GM18907 (cell line): Measurements from ENCODE around the gene LSM8.
"Not testable (repeated sequence)": the region's sequence is repeated elsewhere in the genome, so short reads cannot be mapped to it uniquely, and the experiment has no call there.

Experiments
- ATAC-seq: cut with Tn5 transposase; IDR thresholded peaks from one replicate; pipeline ENCODE4 v1.9.1; 2021; ENCODE audit warnings: mild to moderate bottlenecking, moderate library complexity; ENCODE audit not compliant: unreplicated experiment

The LSM8 gene

DNA sequence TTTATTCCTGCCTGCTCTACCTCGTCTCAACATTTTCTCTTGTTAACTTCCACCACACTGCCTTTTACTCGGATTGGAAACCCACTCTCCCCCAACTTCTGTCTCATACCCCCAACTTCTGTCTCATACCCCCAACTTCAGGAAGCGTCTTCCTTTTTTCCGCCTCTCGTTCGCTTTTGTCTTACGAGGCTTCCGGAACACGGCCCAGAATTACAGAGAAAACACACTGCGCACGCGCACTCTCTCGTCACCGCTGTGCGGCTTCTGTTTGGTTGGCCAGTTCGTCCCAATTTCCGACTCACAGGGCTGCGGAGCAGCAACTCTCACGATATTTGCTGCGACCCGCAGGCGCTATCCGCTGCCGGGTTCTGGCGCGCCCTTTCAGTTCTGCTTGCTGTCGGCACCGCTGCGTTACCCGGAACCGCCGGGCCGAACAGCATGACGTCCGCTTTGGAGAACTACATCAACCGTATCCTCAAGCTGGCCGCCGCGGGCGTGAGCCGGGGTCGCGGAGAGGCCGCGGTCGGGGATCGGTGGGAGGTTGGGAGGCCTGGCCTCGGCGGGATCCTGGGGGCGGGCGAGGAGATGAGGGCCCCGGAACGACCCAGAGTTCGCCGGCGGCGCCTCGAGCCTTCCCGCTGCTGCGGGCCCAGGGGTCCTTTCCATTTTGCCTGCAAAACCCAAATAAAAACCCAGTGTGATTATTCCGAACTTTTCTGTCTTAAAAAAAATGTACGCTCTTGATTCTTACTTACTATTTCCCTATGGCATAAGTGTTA lies at the start of gene LSM8:
TSS of gene LSM8 (plus strand) at position 379 of the 779 bp plus-strand sequence. CDS start at position 439, 60 bp downstream.
- ATAC-seq = peak; percentile 98

DNA sequence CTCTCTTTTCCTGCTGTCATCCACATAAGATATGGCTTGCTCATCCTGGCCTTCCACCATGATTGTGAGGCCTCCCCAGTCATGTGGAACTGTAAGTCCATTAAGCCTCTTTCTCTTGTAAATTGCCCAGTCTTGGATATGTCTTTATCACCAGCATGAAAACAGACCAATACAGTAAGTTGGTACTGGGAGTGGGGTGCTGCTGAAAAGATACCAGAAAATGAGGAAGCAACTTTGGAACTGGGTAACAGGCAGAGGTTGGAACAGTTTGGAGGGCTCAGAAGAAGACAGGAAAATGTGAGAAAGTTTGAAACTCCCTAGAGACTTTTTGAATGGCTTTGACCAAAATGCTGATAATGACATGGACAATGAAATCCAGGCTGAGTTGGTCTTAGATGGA lies 49.5 kb upstream of the LSM8 start:
- ATAC-seq = not testable (repeated sequence)

GRCh38 chr7:118140468-118140867 lies 43.5 kb upstream of the LSM8 start:
- no peak for ATAC-seq

GRCh38 chr7:118142012-118142411 lies 42.0 kb upstream of the LSM8 start:
- ATAC-seq = no peak

GRCh38 chr7:118148930-118149329 lies 35.0 kb upstream of the LSM8 start:
- peak; percentile 74 for ATAC-seq

DNA sequence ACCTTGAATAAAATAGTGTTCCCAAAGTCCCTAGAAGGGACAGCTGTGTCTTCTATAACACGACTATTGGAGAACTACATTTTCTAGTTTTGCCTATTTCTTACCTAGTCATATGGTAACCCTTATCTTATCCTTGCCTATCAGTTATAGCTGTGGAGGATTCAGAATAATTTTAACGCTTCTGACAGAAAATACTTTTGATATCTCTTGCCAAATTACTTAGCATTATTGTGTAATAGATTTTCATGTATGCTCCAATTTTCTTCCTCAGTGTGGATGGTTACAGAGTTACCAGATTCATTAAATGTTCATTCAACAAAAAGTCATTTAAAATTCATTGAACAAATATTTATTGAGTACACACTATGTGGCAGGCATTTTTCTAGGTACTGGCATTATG lies 34.6 kb upstream of the LSM8 start:
- ATAC-seq = no peak

DNA sequence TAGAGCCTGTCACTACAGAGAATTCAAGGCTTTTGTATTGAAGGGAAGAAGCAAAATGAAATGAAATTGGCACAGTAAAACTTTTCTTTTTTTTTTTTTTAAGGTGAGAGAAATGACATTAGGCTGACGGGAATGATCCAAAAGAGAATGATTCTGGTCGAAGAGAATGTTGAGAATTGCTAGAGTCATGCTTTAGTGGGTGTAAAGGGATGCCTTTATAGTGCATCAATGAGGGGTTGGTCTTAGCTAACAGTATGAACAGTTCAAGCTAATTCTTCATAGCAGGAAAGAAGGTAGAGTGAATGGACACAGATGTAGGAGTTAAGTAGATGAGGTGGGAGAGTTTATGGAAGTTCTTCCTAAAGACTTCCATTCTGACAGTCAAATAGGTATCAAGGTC lies 32.3 kb upstream of the LSM8 start:
- no peak for ATAC-seq

DNA sequence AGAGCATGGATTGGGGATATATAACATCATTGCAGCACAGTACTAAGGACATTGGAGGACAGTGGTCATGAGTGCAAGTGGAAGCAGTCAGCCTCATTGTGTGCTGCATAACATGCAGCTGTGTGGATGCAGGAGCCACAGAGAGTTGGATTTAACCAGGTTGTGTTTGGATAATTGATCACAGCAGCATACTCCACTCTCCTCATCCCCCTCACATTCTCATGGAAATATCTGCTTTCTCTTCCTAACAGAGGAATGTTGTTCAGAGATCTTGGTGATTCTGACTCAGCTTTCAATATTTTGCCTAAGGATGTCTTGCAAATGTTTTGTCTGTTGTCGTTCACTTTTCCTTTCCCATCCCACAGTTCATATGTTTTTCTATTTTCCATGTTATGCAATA lies 31.8 kb upstream of the LSM8 start:
- ATAC-seq = no peak

DNA sequence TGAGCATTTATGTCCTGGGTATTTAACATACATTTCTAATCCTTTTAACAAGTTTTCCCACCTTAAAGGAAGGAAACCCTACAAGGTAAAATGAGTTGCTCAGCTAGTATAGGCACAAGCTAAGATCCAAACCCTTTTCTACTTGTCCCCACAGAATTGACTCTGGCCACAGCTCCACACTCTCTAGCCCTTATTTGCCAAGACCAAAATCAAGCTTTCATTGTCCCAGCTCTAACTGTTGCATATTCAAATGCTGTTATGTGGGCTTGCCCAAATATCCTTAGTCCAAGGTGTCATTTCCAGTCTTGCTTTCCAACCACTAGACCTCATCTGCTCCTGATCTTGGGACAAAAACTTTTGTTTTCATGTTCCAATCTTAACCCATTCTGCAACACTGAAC lies 31.3 kb upstream of the LSM8 start:
- ATAC-seq = no peak

GRCh38 chr7:118153551-118154177 lies 30.3 kb upstream of the LSM8 start:
- ATAC-seq = peak; percentile 48

- no peak for ATAC-seq
Observed at GRCh38 chr7:118158766-118159165, 25.2 kb upstream of the LSM8 start.

- ATAC-seq = no peak
Observed at GRCh38 chr7:118169146-118169545, 14.8 kb upstream of the LSM8 start.

- ATAC-seq = no peak
Observed at GRCh38 chr7:118175740-118176139, 8.2 kb upstream of the LSM8 start.

DNA sequence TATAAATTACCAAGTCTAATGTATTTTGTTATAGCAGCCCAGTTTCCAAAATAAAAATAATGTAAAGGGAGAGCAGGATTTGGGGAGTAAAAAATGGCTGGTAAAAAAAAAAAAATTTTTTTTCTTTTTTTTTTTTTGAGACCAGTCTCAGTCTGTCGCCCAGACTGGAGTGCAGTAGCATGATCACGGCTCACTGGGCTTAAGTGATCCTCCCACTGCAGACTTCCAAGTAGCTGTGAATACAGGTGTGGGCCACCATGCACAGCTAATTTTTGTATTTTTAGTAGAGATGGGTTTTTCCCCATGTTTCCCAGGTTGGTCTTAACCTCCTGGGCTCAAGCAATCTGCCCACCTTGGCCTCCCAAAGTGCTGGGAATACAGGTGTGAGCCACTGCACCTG lies 4.8 kb upstream of the LSM8 start:
- no peak for ATAC-seq

- no peak for ATAC-seq
Observed at GRCh38 chr7:118182593-118183427, 1.2 kb upstream of the LSM8 start.

DNA sequence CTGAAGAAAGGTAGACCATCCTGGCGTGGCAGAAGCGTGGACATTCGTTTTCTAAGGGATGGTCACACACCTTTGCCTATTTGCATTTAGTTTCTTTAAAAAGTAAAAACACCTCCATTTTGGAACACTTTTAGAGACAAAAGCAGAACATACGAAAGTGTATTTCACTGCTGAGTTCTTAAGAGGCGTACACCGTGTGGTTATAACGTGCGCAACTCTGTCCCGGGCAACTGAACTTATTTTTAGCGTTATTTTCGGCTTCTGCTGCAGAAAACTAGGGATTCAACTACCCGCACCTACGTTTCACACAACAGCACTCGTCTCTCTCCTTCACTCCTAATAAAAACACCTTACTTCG lies 557 bp upstream of the LSM8 start:
- ATAC-seq = peak; percentile 3

GRCh38 chr7:118184565-118184940 lies 589 bp downstream of the LSM8 start:
- no peak for ATAC-seq

DNA sequence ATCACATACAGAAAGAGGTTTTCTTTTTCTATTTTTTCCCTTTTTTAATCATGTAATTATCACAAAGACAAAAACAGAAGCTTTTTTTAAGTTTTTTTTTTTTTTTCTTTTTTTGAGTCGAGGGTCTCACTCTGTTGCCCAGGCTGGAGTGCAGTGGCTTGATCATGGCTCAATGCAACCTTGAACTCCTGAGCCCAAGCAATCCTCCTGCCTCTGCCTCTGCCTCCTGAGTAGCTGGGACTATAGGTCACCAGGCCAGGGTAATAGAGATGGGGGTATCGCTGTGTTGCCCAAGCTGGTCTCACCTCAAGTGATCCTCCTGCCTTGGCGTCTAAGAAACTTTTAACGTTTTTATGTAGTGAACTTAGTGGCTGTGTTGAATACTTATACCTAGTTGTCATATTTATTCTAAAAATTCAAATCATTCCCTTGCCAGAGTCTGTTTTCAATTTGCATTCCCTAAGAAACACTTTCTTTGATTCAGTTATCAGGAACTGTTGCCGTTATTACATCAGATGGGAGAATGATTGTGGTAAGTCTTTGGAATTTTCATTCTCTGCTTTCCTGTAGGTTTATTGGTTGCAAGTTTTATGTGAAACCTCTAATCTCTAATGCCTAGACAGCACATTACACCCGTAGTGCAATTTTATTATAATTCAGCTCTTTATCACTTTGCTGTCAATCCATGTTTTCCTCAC lies 1.3 kb downstream of the LSM8 start:
- ATAC-seq = no peak

DNA sequence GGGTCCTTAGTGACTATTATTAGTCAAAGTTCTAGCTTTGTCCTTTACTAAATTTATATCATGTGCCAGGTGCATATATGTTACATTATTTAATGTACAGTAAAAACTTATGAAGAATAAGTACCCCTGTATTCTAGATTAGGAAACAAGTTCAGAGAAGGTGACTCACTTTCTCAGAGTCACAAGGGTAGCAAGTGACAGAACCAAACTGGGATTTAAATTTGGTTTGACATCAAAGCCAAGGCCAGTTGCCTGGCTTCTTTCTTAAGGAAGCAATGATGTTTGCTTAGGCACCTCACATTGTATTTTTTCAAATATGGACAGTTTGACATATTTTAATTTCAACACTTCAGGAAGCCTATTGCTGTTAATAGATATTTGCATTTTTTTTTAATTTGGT lies 2.5 kb downstream of the LSM8 start:
- no peak for ATAC-seq

GRCh38 chr7:118194571-118194970 lies 10.6 kb downstream of the LSM8 start:
- ATAC-seq = no peak

DNA sequence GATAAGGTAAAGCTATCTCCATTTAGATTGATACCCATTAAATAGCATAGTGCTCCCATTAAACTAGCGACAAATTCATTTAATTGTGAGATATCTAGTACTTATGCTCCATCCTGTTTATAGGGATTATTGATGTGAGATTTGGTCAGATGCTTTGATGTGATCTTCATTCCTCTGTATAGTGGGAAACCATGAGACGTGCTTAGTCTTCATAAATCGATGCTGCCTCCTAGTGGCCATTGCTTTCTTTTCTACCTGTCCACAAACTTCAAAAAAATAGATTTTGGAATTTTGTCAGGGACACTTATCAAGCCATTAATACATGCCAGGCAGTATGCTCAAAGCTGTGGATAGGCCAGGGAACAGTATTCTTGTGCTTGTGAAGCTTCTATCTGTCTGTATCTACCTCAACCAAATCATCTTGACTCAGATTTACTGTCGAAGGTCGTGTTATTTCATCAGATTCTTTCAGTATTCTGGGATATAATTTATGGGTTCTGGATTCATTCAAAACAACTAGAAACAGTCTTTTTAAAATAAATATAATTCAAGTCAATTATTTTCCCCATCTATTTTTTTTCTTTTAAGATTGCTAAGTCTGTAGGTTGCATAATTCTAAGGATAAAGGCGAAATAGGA lies 12.0 kb downstream of the LSM8 start:
- peak; percentile 89 for ATAC-seq
